GM18873 (cell line): ENCODE data around the gene B4GALNT4.
"Not testable (repeated sequence)": the region's sequence is repeated elsewhere in the genome, so short reads cannot be mapped to it uniquely, and the experiment has no call there.

Experiments used
- ATAC-seq: cut with Tn5 transposase; IDR thresholded peaks from one replicate; pipeline ENCODE4 v1.9.1; 2021; ENCODE audit warnings: mild to moderate bottlenecking, moderate library complexity, moderate number of reproducible peaks; ENCODE audit not compliant: unreplicated experiment, low FRiP score

B4GALNT4 gene

GRCh38 chr11:369336-370018, at the start of gene B4GALNT4:
B4GALNT4 (plus strand) TSS chr11:369499; CDS start chr11:369804, 305 bp downstream.
- ATAC-seq = no peak

GRCh38 chr11:319888-320273, 49.4 kb upstream of the B4GALNT4 start:
- ATAC-seq = not testable (repeated sequence)

- ATAC-seq = no peak
Observed at GRCh38 chr11:324156-324555, 45.1 kb upstream of the B4GALNT4 start.

GRCh38 chr11:324593-325517, 44.4 kb upstream of the B4GALNT4 start:
- not testable (repeated sequence) for ATAC-seq

GRCh38 chr11:325796-326591, 43.3 kb upstream of the B4GALNT4 start:
- ATAC-seq = no peak

- ATAC-seq = no peak
Observed at GRCh38 chr11:326592-326841, 42.8 kb upstream of the B4GALNT4 start.

- no peak for ATAC-seq
Observed at GRCh38 chr11:326842-327580, 42.3 kb upstream of the B4GALNT4 start.

- ATAC-seq = no peak
Observed at GRCh38 chr11:327581-327923, 41.7 kb upstream of the B4GALNT4 start.

- ATAC-seq = no peak
Observed at GRCh38 chr11:328012-328411, 41.3 kb upstream of the B4GALNT4 start.

- not testable (repeated sequence) for ATAC-seq
Observed at GRCh38 chr11:328516-329100, 40.7 kb upstream of the B4GALNT4 start.

- ATAC-seq = no peak
Observed at GRCh38 chr11:329886-330253, 39.4 kb upstream of the B4GALNT4 start.

- ATAC-seq = no peak
Observed at GRCh38 chr11:330307-330693, 39.0 kb upstream of the B4GALNT4 start.

- no peak for ATAC-seq
Observed at GRCh38 chr11:330694-331357, 38.5 kb upstream of the B4GALNT4 start.

- no peak for ATAC-seq
Observed at GRCh38 chr11:331358-332060, 37.8 kb upstream of the B4GALNT4 start.

GRCh38 chr11:332651-333480, 36.4 kb upstream of the B4GALNT4 start:
- no peak for ATAC-seq

- not testable (repeated sequence) for ATAC-seq
Observed at GRCh38 chr11:333616-334263, 35.6 kb upstream of the B4GALNT4 start.

GRCh38 chr11:334264-334994, 34.9 kb upstream of the B4GALNT4 start:
- ATAC-seq = no peak
